ENCODE results near the gene EXOSC5.

The EXOSC5 gene

DNA sequence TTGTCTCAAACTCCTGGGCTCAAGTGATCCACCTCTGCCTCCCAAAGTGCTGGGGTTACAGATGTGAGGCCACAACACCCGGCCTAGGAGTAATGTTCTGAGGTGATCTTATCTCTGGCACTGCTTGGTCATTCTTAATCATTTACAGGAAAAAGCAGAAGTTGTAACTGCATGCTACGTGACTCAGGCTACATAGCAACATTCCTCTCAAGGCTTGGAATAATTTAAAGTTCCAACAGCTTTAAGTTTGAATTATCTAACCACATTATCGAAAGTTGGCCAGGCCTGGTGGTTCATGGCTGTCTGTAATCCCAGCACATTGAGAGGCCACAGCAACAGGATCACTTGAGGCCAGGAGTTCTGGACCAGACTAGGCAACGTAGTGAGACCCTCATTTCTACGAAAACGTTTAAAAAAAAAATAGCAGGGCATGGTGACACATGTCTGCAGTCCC lies 29.3 kb downstream of the EXOSC5 start:
- DNase-seq (ENCODE audit: low read depth) = peak; percentile 79
- H3K4me3 ChIP-seq (ENCODE audit: low read length) = no peak overlapping the region
- TF ChIP-seq, protein P1, sequence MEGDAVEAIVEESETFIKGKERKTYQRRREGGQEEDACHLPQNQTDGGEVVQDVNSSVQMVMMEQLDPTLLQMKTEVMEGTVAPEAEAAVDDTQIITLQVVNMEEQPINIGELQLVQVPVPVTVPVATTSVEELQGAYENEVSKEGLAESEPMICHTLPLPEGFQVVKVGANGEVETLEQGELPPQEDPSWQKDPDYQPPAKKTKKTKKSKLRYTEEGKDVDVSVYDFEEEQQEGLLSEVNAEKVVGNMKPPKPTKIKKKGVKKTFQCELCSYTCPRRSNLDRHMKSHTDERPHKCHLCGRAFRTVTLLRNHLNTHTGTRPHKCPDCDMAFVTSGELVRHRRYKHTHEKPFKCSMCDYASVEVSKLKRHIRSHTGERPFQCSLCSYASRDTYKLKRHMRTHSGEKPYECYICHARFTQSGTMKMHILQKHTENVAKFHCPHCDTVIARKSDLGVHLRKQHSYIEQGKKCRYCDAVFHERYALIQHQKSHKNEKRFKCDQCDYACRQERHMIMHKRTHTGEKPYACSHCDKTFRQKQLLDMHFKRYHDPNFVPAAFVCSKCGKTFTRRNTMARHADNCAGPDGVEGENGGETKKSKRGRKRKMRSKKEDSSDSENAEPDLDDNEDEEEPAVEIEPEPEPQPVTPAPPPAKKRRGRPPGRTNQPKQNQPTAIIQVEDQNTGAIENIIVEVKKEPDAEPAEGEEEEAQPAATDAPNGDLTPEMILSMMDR (conservative IDR thresholded peaks at IDR 0.05; ENCODE audit: low read depth, low read length) = no peak

DNA sequence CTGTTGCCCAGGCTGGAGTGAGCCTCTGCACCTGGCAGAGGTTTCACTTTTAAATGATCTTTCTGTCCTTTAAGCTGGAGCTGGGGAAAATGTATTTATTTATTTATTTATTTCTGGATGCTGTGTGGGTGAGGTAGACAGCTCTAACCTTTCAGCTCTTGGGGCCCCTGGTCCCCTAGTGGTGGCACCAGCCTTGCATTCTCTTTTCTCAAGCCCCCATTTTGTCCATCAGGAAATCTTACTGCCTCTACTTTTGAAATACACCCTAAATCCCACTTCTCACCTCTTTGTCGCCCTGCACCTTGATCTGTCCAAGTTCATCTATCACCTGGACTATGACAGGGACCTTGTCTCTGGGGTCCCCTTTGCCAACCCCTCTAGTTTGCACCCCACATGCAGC lies 31.1 kb downstream of the EXOSC5 start:
- H3K4me3 ChIP-seq (ENCODE audit: low read length) = no peak overlapping the region
- DNase-seq (ENCODE audit: low read depth) = no peak
- TF ChIP-seq, protein P1 (conservative IDR thresholded peaks at IDR 0.05; ENCODE audit: low read depth, low read length) = peak; percentile 24

DNA sequence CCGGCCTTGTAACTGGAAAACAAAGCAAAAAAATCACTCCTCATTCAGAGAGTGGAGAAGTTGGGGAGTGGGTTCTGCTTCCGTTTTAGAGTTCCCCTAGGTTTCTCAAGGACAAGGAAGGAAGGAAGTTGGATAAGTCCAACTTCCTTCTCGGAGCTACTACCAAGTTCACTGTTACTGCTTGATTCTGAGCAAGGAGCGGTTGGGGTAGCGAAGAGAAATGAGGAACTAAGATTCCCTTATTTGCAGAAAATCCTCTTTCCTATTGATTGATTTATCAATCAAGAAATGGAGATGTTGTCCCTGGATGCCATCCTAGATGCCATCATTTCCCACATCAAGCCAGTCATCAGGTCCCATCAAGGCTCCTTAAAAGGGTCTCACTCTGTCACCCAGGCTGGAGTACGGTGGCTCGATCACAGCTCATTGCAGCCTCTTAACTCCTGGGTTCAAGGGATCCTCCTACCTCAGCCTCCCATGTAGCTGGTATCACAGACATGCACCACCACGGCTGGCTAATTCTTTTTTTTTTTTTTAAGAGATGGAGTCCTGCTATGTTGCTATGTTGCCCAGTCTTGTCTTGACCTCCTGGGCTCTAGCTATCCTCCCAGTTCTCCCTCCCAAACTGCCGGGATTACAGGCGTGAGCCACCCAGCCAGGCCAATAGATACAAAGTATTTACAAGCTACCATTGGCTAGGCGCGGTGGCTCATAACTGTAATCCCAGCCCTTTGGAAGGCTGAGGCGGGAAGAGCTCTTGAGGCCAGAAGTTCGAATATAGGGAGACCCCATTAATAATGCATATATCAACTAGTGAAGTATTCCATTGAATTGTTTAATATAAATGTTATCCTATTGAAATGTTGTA lies 32.4 kb downstream of the EXOSC5 start:
- no peak for DNase-seq (ENCODE audit: low read depth)
- TF ChIP-seq, protein P1 (conservative IDR thresholded peaks at IDR 0.05; ENCODE audit: low read depth, low read length) = no peak
- peak overlapping the region; percentile 95 for H3K4me3 ChIP-seq (ENCODE audit: low read length)

DNA sequence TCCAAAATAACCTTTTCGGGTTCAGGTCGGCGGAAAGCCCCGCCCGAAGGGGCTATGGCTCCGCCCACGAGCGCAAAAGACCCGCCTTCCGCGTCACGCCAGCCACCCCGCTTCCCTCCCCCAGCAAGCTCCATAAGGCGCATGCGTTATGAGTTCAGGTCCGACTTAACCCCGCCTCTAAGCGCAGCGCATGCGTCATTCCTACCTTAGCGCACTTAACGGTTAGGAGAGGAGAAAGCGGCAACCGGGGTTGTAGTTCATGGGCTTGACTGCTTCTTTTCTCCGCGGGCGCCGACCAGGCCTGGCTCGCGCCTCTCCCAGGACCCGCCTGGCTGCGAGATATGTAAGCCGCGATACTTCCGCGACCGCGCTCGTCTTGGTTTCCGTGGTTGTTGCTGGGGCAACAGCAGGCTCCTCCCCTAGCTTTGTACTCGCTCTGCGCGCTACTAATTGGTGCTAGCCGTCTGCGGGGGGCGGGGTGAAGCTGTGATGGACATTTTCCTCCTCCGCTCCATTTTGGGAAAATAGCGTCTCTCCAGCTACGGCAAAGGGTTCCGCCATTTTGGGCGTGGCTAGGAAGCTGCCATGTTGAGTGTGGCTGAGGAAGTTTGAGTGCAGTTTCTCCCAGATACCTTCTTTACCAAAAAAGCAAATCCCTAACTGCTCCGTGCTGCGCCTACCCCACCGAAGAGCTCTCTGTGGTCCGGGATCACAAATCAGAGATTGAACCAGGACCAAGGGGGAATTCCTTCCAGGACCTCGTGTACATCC lies 33.2 kb downstream of the EXOSC5 start, which contains the start of gene B9D2:
Gene B9D2 (minus strand): TSS at position 397 of the 771 bp plus-strand sequence. CDS start 630 bp downstream, outside the sequence.
- TF ChIP-seq, protein P1 (conservative IDR thresholded peaks at IDR 0.05; ENCODE audit: low read depth, low read length) = no peak
- DNase-seq (ENCODE audit: low read depth) = peak; percentile 90
- peak within 1 kb of the TSS; percentile 95 for H3K4me3 ChIP-seq (ENCODE audit: low read length)

DNA sequence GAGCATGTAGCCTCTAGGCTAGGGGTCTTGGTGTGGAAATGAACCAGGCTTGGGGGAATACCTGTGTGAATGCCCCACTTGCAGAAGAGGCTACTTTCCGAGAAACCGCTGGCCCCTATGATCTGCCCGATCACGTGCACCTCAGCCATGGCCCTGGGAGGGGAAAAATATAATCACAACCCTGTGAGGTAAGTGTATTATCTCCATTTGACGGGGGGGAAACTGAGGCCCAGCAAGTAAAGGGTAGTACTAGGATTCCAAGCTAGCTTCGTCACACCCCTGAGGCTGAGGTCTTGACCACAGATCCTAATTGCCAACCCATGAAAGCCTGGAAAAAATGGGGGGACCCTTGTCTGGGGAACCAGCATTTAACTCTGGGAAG lies 33.8 kb downstream of the EXOSC5 start:
- DNase-seq (ENCODE audit: low read depth) = no peak
- peak overlapping the region; percentile 95 for H3K4me3 ChIP-seq (ENCODE audit: low read length)
- TF ChIP-seq, protein P1 (conservative IDR thresholded peaks at IDR 0.05; ENCODE audit: low read depth, low read length) = no peak

DNA sequence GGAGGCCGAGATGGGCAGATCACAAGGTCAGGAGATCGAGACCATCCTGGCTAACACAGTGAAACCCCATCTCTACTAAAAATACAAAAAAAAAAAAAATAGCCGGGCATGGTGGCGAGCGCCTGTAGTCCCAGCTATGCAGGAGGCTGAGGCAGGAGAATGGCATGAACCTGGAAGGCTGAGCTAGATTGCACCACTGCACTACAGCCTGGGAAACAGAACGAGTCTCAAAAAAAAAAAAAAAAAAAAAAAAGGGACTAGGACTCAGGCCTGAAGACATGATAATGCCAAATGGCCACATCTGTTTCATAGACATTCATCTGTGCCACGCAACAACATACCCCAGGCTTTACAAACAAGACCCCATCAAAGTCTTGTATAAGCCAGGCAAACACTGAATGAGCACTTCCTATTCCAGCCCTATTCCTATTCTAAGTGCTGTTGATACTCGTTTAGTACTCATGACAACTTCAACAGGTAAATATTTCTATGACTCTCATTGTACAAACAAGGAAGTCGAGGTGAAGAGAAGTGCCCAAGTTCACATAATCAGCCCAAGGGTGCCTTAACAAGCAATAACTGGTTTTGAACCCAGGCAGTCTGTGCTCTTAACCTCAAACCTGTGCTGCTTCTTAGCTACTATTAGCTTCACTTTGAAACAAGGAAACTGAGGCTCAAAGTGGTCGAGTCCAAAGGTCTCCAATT lies 34.9 kb downstream of the EXOSC5 start:
- no peak for DNase-seq (ENCODE audit: low read depth)
- no peak overlapping the region for H3K4me3 ChIP-seq (ENCODE audit: low read length)
- TF ChIP-seq, protein P1 (conservative IDR thresholded peaks at IDR 0.05; ENCODE audit: low read depth, low read length) = no peak
